ENCODE data around the gene TSHZ2.

DNA sequence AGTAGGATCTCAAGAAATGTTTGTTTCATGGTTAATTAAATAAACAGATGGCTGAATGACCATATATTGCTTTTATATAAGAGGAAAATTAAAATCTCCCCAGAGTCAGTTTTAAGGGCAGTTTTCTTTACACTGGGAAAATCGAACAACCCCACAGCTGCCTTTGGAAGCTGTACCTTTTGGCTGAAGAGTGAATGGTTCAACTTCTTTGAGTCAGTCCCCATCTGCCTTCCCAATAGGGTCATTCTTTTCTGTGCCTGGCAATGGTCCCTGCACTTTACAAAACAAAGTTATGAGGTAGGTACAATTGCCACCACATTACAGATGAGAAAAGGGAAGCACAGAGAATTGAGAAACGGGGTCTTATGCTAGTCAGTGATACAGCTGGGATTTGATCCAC lies 39.5 kb downstream of the TSHZ2 start:
- TF ChIP-seq, protein P1, sequence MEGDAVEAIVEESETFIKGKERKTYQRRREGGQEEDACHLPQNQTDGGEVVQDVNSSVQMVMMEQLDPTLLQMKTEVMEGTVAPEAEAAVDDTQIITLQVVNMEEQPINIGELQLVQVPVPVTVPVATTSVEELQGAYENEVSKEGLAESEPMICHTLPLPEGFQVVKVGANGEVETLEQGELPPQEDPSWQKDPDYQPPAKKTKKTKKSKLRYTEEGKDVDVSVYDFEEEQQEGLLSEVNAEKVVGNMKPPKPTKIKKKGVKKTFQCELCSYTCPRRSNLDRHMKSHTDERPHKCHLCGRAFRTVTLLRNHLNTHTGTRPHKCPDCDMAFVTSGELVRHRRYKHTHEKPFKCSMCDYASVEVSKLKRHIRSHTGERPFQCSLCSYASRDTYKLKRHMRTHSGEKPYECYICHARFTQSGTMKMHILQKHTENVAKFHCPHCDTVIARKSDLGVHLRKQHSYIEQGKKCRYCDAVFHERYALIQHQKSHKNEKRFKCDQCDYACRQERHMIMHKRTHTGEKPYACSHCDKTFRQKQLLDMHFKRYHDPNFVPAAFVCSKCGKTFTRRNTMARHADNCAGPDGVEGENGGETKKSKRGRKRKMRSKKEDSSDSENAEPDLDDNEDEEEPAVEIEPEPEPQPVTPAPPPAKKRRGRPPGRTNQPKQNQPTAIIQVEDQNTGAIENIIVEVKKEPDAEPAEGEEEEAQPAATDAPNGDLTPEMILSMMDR (IDR thresholded peaks at IDR 0.05): no peak
- TF ChIP-seq POLR2A (IDR thresholded peaks at IDR 0.05): no peak

Measured in heart left ventricle (tissue), 13 donors.